GM21737 (cell line): ENCODE results near the gene MXI1.

ENCODE experiments used
- ATAC-seq: cut with Tn5 transposase; IDR thresholded peaks from one replicate; pipeline ENCODE4 v1.9.1; 2021; ENCODE audit warnings: mild to moderate bottlenecking, moderate library complexity; ENCODE audit not compliant: unreplicated experiment

Gene MXI1

GRCh38 chr10:110273474-110273873 lies 66.1 kb downstream of the MXI1 start:
- ATAC-seq, result no peak

GRCh38 chr10:110274072-110274627 lies 66.7 kb downstream of the MXI1 start:
- ATAC-seq, result no peak

- no peak for ATAC-seq
Measured at GRCh38 chr10:110274647-110275046, 67.2 kb downstream of the MXI1 start.

GRCh38 chr10:110275128-110275729 lies 67.8 kb downstream of the MXI1 start:
- no peak for ATAC-seq

- ATAC-seq, result no peak
Measured at GRCh38 chr10:110276603-110277002, 69.2 kb downstream of the MXI1 start.

- no peak for ATAC-seq
Measured at GRCh38 chr10:110277591-110277990, 70.2 kb downstream of the MXI1 start.

GRCh38 chr10:110278562-110279406 lies 71.4 kb downstream of the MXI1 start:
- no peak for ATAC-seq

- no peak for ATAC-seq
Measured at GRCh38 chr10:110279407-110279986, 72.1 kb downstream of the MXI1 start.

GRCh38 chr10:110284262-110284661 lies 76.9 kb downstream of the MXI1 start:
- no peak for ATAC-seq

- ATAC-seq, result no peak
Measured at GRCh38 chr10:110285501-110285900, 78.1 kb downstream of the MXI1 start.

GRCh38 chr10:110286841-110287240 lies 79.4 kb downstream of the MXI1 start:
- ATAC-seq, result no peak

GRCh38 chr10:110296966-110297365 lies 89.6 kb downstream of the MXI1 start:
- no peak for ATAC-seq

GRCh38 chr10:110300486-110300986 lies 93.1 kb downstream of the MXI1 start:
- no peak for ATAC-seq

- ATAC-seq, result no peak
Measured at GRCh38 chr10:110303681-110304080, 96.3 kb downstream of the MXI1 start.

- ATAC-seq, result peak; percentile 33
Measured at GRCh38 chr10:110304394-110304779, 97.0 kb downstream of the MXI1 start.

GRCh38 chr10:110304780-110305421 lies 97.5 kb downstream of the MXI1 start, which contains the start of gene SMNDC1:
Gene SMNDC1, minus strand, starts transcription at chr10:110304920. Its CDS starts 1,333 bp downstream, at chr10:110303587.
- ATAC-seq, result peak; percentile 91

- no peak for ATAC-seq
Measured at GRCh38 chr10:110305767-110306451, 98.5 kb downstream of the MXI1 start.

- no peak for ATAC-seq
Measured at GRCh38 chr10:110306452-110306768, 99.0 kb downstream of the MXI1 start.

GRCh38 chr10:110307805-110308204 lies 100.4 kb downstream of the MXI1 start:
- ATAC-seq, result no peak

- no peak for ATAC-seq
Measured at GRCh38 chr10:110310741-110311140, 103.3 kb downstream of the MXI1 start.
